Loucy (cell line): ENCODE measurements around the gene ZNF274.

Source experiments
- CTCF ChIP-seq: fragments of 200-600 bp; sonication (generic); conservative IDR thresholded peaks from 2 replicates; pipeline ENCODE4 v1.5.1; 2014; ENCODE audit warnings: mild to moderate bottlenecking, antibody characterized with exemption, low read length
- EZH2phosphoT487 ChIP-seq: fragments of 200-600 bp; IDR thresholded peaks from 2 replicates; pipeline ENCODE4 v1.6.1; 2018; ENCODE audit warnings: antibody characterized with exemption, mild to moderate bottlenecking, moderate library complexity, borderline replicate concordance

DNA sequence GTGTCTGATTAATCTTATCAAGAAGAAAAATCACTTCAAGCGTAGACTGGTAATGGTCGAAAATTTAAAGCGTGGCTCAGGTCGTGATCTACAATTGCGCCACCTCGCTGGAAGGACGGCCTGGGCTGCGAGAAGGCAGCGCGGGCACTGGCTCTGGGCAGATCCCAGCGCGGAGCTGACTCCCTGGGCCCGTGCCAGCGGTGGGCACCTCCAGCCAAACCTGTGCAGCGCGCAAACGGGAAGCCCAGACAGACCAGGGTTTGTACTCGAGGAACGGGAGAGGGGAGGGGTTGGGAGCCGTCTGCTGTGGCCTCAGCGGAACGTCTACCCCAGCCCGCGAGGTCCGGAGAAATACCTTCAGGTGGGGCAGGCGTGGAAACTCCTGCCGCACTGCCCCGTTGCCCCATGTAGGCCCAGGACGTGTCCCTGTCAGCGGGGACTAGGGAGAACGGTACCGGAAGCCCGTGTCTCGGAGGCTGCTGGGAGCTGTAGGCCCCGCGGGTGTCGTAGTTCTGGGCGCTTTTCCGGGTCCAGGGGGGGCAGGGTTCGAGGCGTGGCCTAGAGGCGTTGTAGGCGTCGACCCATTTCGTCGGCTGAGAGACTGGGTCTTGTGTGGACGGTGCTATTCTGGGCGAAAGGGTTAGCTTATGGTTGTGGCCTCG lies 21.1 kb downstream of the ZNF274 start:
- TF ChIP-seq CTCF, result no peak
- TF ChIP-seq EZH2phosphoT487, result no peak
